NCI-H2171 treated with DMSO at 0.1 percent for 48 hours (cell line): ENCODE data around the gene MGARP.
"Not testable (repeated sequence)": the region's sequence is repeated elsewhere in the genome, so short reads cannot be mapped to it uniquely, and the experiment has no call there.

Source experiments
- DNase-seq: peaks from one replicate; lab custom pipeline; 2025; lab: John Stamatoyannopoulos, UW

The MGARP gene

GRCh38 chr4:139279760-139280620 is at the start of gene MGARP:
TSS of gene MGARP (minus strand) at chr4:139280225. CDS start at chr4:139280158, 67 bp downstream.
- no peak for DNase-seq

- no peak for DNase-seq
These were observed 49.7 kb upstream of the MGARP start for GRCh38 chr4:139329665-139330200.

DNA sequence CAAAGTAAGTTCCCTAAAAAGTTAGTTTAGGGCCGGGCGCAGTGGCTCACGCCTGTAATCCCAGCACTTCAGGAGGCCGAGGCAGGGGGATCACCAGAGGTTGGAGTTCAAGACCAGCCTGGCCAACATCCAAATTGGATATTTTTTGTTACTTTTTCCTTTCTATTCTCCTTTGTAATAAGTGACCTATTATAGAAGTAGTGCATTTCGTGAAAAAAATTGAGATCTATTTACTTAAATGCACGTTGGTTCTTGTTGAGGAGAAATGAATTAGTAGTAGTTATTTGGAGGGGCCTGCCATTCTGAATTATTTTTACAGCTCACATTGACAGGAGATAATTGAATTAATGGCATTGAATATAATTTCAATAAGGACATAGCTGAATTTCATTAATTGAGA is 44.6 kb upstream of the MGARP start:
- DNase-seq, result no peak

GRCh38 chr4:139322541-139322940 is 42.5 kb upstream of the MGARP start:
- DNase-seq, result not testable (repeated sequence)

DNA sequence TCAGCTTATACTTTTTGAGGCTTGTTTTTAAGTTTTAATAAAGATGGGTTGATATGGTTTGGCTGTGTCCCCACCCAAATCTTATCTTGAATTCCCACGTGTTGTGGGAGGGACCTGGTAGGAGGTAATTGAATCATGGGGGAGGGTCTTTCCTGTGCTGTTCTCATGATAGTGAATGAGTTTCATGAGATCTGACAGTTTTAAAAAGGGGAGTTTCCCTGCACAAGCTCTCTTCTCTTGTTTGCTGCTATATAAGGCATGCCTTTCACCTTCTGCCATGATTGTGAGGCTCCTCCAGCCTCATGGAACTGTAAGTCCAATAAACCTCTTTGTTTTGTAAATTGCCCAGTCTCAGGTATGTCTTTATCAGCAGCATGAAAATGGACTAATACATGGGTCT is 42.0 kb upstream of the MGARP start:
- not testable (repeated sequence) for DNase-seq

- DNase-seq, result no peak
These were observed 39.5 kb upstream of the MGARP start for GRCh38 chr4:139319571-139319970.

DNA sequence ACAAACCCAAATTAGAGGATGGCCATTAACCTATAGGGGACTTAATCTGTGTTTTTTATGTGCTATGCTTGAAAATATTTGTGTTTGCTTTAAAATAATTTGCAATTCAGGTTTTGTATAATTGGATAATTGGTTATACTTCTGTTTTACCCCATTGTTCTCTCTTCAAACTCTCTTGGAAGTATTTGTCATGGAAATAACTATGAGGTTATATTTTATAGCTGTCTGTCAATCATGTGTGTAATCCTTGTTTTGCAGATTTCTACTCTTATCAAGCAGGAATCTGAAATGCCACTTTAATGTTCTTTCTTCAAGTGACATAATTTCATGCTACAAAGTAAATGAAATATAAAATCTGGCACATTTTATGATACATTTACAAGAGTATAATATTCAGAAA is 37.6 kb upstream of the MGARP start:
- DNase-seq, result no peak

GRCh38 chr4:139316733-139317132 is 36.7 kb upstream of the MGARP start:
- no peak for DNase-seq

DNA sequence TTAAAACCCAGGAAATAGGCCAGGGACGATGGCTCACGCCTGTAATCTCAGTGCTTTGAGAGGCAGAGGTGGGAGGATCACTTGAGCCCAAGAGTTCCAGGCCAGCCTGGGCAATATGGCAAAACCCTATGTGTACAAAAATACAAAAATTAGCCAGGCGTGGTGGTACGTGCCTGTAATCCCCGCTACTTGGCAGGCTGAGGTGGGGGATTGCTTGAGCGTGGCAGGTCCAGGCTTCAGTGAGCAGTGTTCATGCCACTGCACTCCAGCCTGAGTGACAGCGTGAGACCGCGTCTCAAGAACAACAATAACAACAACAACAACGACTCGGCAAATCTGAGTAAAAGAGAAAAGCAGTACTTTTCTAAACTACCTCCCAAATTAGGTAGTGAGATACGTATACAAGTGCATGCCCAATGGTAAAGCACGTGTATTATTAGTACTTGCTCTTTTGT is 35.2 kb upstream of the MGARP start:
- DNase-seq, result no peak

DNA sequence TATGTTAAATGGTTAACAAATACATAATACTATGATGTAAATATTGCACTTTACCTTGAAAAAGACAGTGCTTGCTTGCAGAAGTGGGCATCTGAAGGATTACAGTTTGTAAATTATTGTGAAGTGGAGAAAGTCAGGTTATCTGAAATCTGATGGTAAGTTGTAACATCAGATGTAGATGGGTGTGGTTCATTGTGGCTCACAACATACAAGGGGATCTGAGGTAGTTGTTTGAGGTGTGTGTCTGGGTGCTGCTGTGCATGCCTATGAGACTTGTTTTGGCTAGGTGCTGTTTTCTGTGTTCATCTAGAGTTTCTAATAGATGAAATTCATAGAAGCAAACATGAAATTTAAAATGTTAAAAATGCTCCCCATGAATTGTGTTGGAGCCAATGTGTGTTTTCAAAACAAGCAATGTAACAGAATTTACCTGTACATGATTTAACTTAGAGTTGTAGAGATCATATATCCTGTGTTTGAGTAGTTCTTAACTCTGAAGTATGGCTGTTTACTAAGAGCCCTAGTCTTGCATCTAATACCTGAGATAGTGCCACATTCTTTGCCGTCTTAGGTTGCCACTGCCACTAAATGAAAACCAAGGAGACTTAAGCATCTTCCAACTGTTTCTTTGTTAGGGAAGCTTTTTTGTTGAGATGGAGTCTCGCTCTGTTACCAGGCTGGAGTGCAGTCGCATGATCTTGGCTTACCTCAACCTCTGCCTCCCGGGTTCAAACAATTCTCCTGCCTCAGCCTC is 34.2 kb upstream of the MGARP start:
- no peak for DNase-seq

DNA sequence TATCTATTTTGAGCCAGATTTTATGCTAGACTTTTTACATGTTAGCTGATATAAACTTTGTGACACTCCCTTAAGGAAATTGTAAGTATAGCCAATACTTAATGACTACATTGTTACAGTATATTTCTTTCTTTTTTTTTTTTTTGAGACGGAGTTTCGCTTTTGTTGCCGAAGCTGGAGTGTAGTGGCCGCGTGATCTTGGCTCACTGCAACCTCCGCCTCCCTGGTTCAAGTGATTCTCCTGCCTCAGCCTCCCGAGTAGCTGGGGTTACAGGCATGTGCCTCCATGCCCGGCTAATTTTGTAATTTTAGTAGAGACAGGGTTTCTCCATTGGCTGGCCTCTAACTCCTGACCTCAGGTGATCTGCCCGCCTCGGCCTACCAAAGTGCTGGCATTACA is 33.4 kb upstream of the MGARP start:
- DNase-seq, result not testable (repeated sequence)

DNA sequence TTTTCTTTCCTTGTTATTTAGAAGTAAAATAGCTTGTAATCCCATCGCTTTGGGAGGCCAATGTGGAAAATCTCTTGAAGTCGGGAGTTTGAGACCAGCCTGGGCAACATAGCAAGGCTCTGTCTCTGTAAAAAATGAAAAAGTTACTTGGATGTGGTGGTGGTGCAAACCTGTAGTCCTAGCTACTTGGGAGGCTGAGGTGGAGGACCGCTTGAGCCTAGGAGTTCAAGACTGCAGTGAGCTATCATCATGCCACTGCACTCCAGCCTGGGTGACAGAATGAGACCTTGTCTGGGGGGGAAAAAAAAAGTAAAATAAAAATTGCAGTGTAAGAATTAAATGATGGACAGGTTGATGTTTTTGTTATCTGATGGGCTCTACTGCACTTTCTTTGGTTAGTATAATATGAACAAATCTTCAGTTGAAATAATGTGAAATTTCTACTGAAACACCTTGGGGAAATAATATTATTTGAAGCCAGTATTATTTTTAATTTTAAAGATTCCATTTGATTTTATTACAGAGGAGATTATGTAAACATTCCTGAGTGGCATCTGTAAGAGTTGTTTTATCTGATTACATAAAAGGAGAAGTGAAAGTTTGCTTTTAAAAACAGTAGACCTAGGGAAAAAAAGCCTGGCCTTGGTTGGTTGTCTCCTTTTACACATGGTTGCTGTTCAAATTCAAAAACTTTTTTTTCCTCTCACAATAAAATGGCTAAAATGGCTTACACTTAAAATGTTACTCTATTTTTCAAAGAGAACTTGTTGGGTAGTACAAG is 32.7 kb upstream of the MGARP start:
- DNase-seq, result no peak

- DNase-seq, result no peak
These were observed 31.9 kb upstream of the MGARP start for GRCh38 chr4:139311909-139312308.

- no peak for DNase-seq
These were observed 24.9 kb upstream of the MGARP start for GRCh38 chr4:139304920-139305319.

DNA sequence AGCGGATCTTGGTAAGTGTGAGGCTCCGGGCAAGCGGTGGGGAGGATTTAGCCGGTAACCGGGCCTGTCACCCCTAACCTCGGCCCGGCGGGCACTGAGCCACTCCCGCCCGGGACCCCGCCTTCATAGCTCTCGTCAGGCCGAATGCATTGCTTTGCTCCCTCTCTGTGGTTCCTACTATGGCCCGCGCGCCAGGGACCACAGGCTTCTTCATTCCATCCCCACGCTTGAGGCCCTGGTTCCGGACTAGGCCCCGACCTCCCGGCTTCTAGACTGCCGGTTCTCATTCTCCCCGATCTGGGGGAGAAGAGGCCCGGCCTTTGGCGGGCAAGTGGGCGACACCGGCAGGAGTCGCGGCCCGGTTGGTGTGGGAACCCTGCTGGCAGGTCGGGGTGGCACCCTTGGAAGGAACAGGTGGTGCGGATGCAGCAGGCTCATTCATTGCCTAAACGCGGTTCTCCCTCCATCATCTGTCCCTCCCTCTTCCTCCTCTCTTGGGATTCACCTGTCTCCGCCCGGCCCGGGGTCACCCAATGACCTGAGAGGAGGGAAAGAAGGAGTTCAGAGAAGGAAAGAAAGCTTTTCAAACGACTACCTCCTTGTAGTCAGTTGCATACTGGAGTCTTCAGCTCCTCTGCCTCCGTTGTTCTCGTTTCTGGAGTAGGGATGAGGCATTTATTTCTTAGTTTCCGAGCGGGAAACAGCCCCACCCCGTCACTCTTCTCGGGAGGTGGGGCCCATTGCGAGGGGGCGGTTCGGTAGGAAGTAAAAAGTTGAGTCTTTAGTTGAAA is 22.0 kb upstream of the MGARP start, which contains the start of gene NDUFC1:
Gene NDUFC1, minus strand, starts transcription at position 657 of the 791 bp plus-strand sequence. CDS start 6,679 bp downstream, outside the sequence.
- DNase-seq, result peak; percentile 75

DNA sequence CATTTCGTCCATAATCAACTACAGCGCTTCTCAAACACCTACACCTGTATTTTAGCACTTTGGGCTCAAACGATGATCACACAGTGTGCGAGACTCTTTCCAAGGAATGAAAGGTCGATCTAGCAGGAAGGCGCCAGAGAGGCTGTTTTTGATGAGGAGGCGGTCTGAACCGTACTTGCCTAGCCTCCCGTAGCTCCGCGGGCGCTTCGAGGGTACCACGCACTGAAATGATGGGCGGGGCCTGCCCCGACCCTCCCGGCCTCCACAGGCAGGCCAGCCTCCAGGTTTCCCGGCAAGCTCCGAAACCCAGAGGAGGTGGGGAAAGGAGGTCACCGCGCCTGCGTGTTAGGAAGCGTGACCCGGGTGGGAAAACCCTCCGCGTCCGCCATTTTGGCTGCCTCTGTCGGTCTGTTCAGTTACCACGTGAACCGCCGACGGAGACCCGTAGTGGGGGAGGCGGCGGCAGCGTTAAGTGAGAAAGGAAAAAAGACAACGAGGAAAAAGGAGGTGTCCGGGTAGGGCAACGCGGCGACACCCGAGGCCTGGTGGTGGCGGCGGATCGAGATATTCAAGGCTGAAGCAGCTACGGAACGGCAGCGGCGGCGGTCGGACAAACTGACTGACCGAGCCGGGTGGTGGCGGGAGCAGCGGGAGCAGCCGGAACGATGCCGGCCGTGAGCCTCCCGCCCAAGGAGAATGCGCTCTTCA is 21.2 kb upstream of the MGARP start, which contains the start of gene NAA15:
Gene NAA15, plus strand, starts transcription at position 393 of the 708 bp plus-strand sequence. Its CDS starts 273 bp downstream, at position 666.
- DNase-seq, result peak; percentile 90

GRCh38 chr4:139300431-139301112 is 20.5 kb upstream of the MGARP start:
- peak; percentile 9 for DNase-seq

DNA sequence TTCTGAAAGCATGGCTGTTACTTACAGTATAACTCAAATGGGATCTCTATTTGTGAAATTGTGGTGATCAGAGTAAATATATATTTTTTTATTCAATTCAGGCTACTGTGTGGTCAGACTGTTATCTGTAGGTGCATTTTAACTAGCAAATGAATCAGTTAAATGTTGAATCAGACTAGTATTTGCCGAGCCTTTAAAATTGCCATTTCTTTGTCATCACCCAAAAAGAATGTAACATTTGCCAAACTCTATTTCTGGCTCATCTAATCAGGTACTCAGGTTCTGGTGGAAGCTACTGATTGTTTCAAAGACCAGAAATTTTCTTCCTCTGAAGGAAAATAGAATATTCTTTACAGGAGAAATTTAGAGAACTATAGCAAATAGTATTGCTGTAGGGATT is 19.5 kb upstream of the MGARP start:
- no peak for DNase-seq

DNA sequence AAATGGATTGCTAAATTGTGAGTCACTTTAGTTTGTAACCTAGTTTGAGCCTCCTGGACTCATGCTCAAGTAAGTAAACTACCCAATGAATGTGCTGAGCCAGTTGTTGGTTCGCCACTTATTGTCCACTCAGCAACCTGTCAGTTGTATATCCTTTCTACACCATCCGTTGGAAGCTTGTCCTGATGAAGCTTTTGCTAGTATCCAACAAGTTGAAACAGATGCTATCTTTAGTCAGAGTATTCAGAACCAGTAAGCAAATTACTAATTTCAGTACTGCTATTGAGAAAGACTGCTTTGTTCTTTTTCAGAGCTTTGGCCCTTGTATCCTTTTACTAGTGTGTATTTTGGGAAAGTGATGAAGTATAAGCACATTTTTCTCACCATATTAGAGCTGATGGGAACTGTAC is 17.0 kb upstream of the MGARP start:
- DNase-seq, result no peak

- no peak for DNase-seq
These were observed 15.9 kb upstream of the MGARP start for GRCh38 chr4:139295942-139296299.
